ENCODE data around the gene KRT75. TPM values are rescaled to one million over a fixed set of nuclear protein-coding genes. Genes with fewer than 3 reads are reported as not detected.

The KRT75 gene
- total RNA-seq, 1 experiment from 2014 or later = not detected

DNA sequence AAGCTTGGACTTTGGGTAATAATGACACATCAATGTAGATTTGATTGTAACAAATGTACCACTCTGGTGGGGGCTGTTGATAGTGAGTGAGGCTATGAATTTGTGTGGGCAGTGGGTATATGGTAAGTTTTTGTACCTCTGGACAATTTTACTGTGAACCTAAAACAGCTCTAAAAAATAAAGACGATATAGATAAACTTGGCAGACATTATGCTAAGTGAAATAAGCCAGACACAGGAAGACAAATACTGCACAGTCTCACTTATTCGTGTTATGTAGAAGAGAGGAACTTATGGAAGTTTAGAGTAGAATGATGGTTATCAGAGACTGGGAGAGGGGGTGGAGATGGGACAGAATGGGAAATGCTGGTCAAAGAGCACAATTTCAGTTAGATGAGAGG lies 30.7 kb upstream of the KRT75 start:
- H3K4me1 ChIP-seq (replicated peaks; ENCODE audit: insufficient read depth) = no peaks in the 10 kb centered on the region
- ChIA-PET CTCF (no interaction called here), POLR2A (ENCODE audit: unreplicated experiment) (interaction anchor here (0.6 kb wide), 1 partner anchor 401 kb away, joined by 3 read pairs; no protein-coding TSS in a partner anchor)
- DNase-seq = no peak
- BruUV-seq (replicated peaks) = no TSS peak
- H3K4me2 ChIP-seq = no peak overlapping the region
- H3K9me2 ChIP-seq (ENCODE audit: insufficient read depth) = no peaks in the 10 kb centered on the region
- H3K27ac ChIP-seq = no peak overlapping the region
- H3K4me3 ChIP-seq = no peak overlapping the region
- H3K27me3 ChIP-seq (ENCODE audit: insufficient read depth, low read depth) = no peaks in the 10 kb centered on the region
- intact Hi-C loops (cut with micrococcal nuclease; ENCODE audit: unreplicated experiment) = no loop called here
- H3K79me2 ChIP-seq (ENCODE audit: low read depth) = no peaks in the 10 kb centered on the region
- H3K36me3 ChIP-seq (ENCODE audit: low read depth) = no peaks in the 10 kb centered on the region
- no peak for TF ChIP-seq CTCF (conservative IDR thresholded peaks at IDR 0.05)
- no peak for TF ChIP-seq EZH2 (IDR thresholded peaks at IDR 0.05; ENCODE audit: low read depth)
- H3F3A ChIP-seq (ENCODE audit: insufficient read depth, low read depth) = no peaks in the 10 kb centered on the region
- no peaks in the 10 kb centered on the region for H3K9me3 ChIP-seq (ENCODE audit: insufficient read depth, low read depth)
- no peaks in the 10 kb centered on the region for H4K20me1 ChIP-seq (ENCODE audit: insufficient read depth)
- no peak overlapping the region for H2AFZ ChIP-seq

GRCh38 chr12:52461693-52462092 lies 27.5 kb upstream of the KRT75 start:
- H3K27ac ChIP-seq = no peak overlapping the region
- DNase-seq = no peak

DNA sequence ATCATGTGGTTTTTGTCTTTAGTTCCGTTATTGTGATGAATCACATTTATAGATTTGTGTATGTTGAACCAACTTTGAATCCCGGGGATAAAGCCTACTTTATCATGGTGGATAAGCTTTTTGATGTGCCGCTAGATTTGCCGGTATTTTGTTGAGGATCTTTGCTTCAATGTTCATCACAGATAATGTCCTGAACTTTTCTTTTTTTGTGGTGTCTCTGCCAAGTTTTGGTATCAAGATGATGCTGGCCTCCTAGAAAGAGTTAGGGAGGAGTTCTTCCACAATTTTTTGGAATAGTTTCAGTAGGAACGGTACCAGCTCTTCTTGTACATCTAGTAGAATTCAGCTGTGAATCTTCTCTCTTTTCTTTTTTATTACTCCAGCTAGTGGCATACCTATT lies 24.7 kb upstream of the KRT75 start:
- CTCF ChIA-PET = interaction anchor here (0.7 kb wide), 1 partner anchor 10 kb away, joined by 6 read pairs; no protein-coding TSS in a partner anchor
- Histone ChIP-seq H3K27ac (no peak overlapping the region), H2AFZ (no peak overlapping the region), H3K79me2 (ENCODE audit: low read depth) (no peaks in the 10 kb centered on the region), H3K4me2 (no peak overlapping the region), H4K20me1 (ENCODE audit: insufficient read depth) (no peaks in the 10 kb centered on the region), H3K27me3 (ENCODE audit: insufficient read depth, low read depth) (no peaks in the 10 kb centered on the region), H3F3A (ENCODE audit: insufficient read depth, low read depth) (peaks cover 16% of the 10 kb centered on the region; the same call in 1 of the 2 replicates), H3K9me2 (ENCODE audit: insufficient read depth) (no peaks in the 10 kb centered on the region), H3K9me3 (ENCODE audit: insufficient read depth, low read depth) (no peaks in the 10 kb centered on the region), H3K36me3 (ENCODE audit: low read depth) (no peaks in the 10 kb centered on the region), H3K4me3 (no peak overlapping the region), H3K4me1 (replicated peaks; ENCODE audit: insufficient read depth) (peaks cover 27% of the 10 kb centered on the region)
- POLR2A ChIA-PET (ENCODE audit: unreplicated experiment) = interaction anchor here (0.7 kb wide), 1 partner anchor 407 kb away, joined by 4 read pairs; no protein-coding TSS in a partner anchor
- DNase-seq = no peak
- BruUV-seq (replicated peaks) = no TSS peak
- intact Hi-C loops (cut with micrococcal nuclease; ENCODE audit: unreplicated experiment) = no loop called here
- TF ChIP-seq EZH2 (IDR thresholded peaks at IDR 0.05; ENCODE audit: low read depth) (no peak), CTCF (conservative IDR thresholded peaks at IDR 0.05) (no peak)

More at GRCh38 chr12:52461693-52462092, 27.5 kb upstream of the KRT75 start:
- H3K9me2 ChIP-seq (ENCODE audit: insufficient read depth) = no peaks in the 10 kb centered on the region
- H3K4me2 ChIP-seq = no peak overlapping the region
- H3K27me3 ChIP-seq (ENCODE audit: insufficient read depth, low read depth) = no peaks in the 10 kb centered on the region
- H2AFZ ChIP-seq = no peak overlapping the region
- H4K20me1 ChIP-seq (ENCODE audit: insufficient read depth) = no peaks in the 10 kb centered on the region
- H3K79me2 ChIP-seq (ENCODE audit: low read depth) = no peaks in the 10 kb centered on the region
- no peak overlapping the region for H3K4me3 ChIP-seq
- H3F3A ChIP-seq (ENCODE audit: insufficient read depth, low read depth) = no peaks in the 10 kb centered on the region
- intact Hi-C loops (cut with micrococcal nuclease; ENCODE audit: unreplicated experiment) = no loop called here
- CTCF ChIA-PET = interaction anchor here (1.0 kb wide), 1 partner anchor 20 kb away, joined by 3 read pairs; no protein-coding TSS in a partner anchor
- H3K9me3 ChIP-seq (ENCODE audit: insufficient read depth, low read depth) = no peaks in the 10 kb centered on the region
- no TSS peak for BruUV-seq (replicated peaks)
- no peak for TF ChIP-seq CTCF (conservative IDR thresholded peaks at IDR 0.05)
- no peak for TF ChIP-seq EZH2 (IDR thresholded peaks at IDR 0.05; ENCODE audit: low read depth)
- H3K4me1 ChIP-seq (replicated peaks; ENCODE audit: insufficient read depth) = no peaks in the 10 kb centered on the region
- POLR2A ChIA-PET (ENCODE audit: unreplicated experiment) = no interaction called here
- H3K36me3 ChIP-seq (ENCODE audit: low read depth) = no peaks in the 10 kb centered on the region

All from PC-9 (cell line).